NB4 (cell line): ENCODE measurements around the gene RAB33B.

Experiments used
- MYC ChIP-seq: IDR thresholded peaks from 2 replicates; pipeline ENCODE4 v1.6.1; 2011; ENCODE audit warnings: low read depth, low read length
- POLR2A ChIP-seq: IDR thresholded peaks from 2 replicates; pipeline ENCODE4 v1.6.1; 2011; ENCODE audit warnings: mild to moderate bottlenecking; ENCODE audit not compliant: insufficient read length; ENCODE audit errors: extremely low read depth
- TF ChIP-seq, protein P1 (sequence below): IDR thresholded peaks from one replicate; pipeline ENCODE4 v1.5.1; 2012; ENCODE audit warnings: low read depth, low read length

DNA sequence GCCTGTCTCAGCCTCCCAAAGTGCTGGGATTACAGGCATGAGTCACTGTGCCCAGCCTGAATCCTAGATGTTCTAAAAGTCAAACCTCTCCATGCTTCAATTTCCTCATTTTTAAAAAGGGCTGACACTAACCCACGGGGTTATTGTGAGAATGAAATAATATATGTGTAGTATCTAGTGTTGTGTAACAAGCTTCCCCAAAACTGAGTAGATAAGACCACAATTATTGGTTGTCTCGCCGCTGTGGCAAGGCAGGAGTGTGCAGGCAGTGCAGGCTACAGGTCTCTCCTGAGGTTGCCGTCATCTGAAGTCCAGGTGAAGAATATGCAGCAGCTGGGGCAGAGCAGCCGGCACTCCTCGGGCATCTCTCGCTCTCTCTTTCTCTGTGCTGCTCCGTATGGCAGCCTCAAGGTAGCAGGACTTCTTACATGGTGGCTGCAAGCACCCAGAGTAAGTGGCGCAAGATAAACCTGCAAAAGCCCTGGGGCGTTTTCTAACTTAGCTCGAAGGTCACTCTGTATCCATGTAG, 30.9 kb downstream of the RAB33B start:
- TF ChIP-seq, protein P1, sequence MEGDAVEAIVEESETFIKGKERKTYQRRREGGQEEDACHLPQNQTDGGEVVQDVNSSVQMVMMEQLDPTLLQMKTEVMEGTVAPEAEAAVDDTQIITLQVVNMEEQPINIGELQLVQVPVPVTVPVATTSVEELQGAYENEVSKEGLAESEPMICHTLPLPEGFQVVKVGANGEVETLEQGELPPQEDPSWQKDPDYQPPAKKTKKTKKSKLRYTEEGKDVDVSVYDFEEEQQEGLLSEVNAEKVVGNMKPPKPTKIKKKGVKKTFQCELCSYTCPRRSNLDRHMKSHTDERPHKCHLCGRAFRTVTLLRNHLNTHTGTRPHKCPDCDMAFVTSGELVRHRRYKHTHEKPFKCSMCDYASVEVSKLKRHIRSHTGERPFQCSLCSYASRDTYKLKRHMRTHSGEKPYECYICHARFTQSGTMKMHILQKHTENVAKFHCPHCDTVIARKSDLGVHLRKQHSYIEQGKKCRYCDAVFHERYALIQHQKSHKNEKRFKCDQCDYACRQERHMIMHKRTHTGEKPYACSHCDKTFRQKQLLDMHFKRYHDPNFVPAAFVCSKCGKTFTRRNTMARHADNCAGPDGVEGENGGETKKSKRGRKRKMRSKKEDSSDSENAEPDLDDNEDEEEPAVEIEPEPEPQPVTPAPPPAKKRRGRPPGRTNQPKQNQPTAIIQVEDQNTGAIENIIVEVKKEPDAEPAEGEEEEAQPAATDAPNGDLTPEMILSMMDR, result no peak
- TF ChIP-seq POLR2A, result no peak
- no peak for TF ChIP-seq MYC
